RWPE2 (cell line): Measurements from ENCODE around the gene PXDN.

Experiments
- ATAC-seq: fragments of 200-7000 bp; cut with Tn5 transposase; 3 replicates; pipeline ENCODE4 v1.9.1; 2021; ENCODE audit warnings: low read depth
- DNase-seq: peaks from one replicate; pipeline ENCODE4 v3.0.0-alpha.2; 2020; ENCODE audit warnings: low spot score
- H3K27ac ChIP-seq: fragments of 450-650 bp; 2 replicates; pipeline ENCODE4 v1.5.1; 2017; ENCODE audit warnings: mild to moderate bottlenecking; ENCODE audit not compliant: poor library complexity, severe bottlenecking
- H3K27me3 ChIP-seq: fragments of 250-450 bp; sonication (Bioruptor Pico); 2 replicates; pipeline ENCODE4 v1.5.1; 2021; ENCODE audit warnings: mild to moderate bottlenecking, moderate library complexity; ENCODE audit not compliant: insufficient read depth, poor library complexity, severe bottlenecking
- H3K36me3 ChIP-seq: fragments of 250-450 bp; sonication (Bioruptor Pico); 2 replicates; pipeline ENCODE4 v1.5.1; 2020; ENCODE audit warnings: low read depth, mild to moderate bottlenecking, moderate library complexity
- H3K4me1 ChIP-seq: fragments of 250-450 bp; sonication (Bioruptor Pico); 2 replicates; pipeline ENCODE4 v1.5.1; 2021; ENCODE audit warnings: mild to moderate bottlenecking, moderate library complexity; ENCODE audit not compliant: insufficient read depth, poor library complexity, severe bottlenecking
- H3K4me3 ChIP-seq: fragments of 250-450 bp; sonication (Bioruptor Pico); 2 replicates; pipeline ENCODE4 v1.5.1; 2021; ENCODE audit warnings: mild to moderate bottlenecking, moderate library complexity; ENCODE audit not compliant: severe bottlenecking
- H3K9me3 ChIP-seq: fragments of 250-450 bp; sonication (Bioruptor Pico); 2 replicates; pipeline ENCODE4 v1.5.1; 2021; ENCODE audit warnings: mild to moderate bottlenecking, moderate library complexity; ENCODE audit not compliant: severe bottlenecking
- TF ChIP-seq, protein P1 (sequence below): fragments of 450-650 bp; IDR thresholded peaks from one replicate; pipeline ENCODE4 v1.5.1; 2017; ENCODE audit warnings: mild to moderate bottlenecking, moderate library complexity; ENCODE audit not compliant: poor library complexity, severe bottlenecking

Gene PXDN

DNA sequence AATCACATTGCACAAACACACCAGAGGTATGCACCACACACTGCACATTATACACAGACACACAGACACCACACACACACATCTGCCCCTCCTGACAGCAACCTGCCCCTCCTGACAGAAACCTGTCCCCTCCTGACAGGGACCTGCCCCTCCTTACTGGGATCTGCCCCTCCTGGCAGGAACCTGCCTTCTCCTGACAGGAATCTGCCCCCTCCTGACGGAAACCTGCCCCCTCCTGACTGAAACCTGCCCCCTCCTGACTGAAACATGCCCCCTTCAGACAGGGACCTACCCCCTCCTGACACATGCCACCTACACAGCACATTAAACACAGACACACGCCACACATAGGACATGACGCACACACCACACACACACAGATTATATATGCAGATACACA, 88.9 kb downstream of the PXDN start:
- TF ChIP-seq, protein P1, sequence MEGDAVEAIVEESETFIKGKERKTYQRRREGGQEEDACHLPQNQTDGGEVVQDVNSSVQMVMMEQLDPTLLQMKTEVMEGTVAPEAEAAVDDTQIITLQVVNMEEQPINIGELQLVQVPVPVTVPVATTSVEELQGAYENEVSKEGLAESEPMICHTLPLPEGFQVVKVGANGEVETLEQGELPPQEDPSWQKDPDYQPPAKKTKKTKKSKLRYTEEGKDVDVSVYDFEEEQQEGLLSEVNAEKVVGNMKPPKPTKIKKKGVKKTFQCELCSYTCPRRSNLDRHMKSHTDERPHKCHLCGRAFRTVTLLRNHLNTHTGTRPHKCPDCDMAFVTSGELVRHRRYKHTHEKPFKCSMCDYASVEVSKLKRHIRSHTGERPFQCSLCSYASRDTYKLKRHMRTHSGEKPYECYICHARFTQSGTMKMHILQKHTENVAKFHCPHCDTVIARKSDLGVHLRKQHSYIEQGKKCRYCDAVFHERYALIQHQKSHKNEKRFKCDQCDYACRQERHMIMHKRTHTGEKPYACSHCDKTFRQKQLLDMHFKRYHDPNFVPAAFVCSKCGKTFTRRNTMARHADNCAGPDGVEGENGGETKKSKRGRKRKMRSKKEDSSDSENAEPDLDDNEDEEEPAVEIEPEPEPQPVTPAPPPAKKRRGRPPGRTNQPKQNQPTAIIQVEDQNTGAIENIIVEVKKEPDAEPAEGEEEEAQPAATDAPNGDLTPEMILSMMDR = no peak
- Histone ChIP-seq H3K9me3 (no peaks in the 10 kb centered on the region), H3K4me1 (peaks cover 18% of the 10 kb centered on the region), H3K36me3 (peaks cover 60% of the 10 kb centered on the region), H3K4me3 (no peak overlapping the region), H3K27me3 (no peaks in the 10 kb centered on the region), H3K27ac (peak overlapping the region; percentile 52)
- ATAC-seq = no peak
- DNase-seq = no peak

DNA sequence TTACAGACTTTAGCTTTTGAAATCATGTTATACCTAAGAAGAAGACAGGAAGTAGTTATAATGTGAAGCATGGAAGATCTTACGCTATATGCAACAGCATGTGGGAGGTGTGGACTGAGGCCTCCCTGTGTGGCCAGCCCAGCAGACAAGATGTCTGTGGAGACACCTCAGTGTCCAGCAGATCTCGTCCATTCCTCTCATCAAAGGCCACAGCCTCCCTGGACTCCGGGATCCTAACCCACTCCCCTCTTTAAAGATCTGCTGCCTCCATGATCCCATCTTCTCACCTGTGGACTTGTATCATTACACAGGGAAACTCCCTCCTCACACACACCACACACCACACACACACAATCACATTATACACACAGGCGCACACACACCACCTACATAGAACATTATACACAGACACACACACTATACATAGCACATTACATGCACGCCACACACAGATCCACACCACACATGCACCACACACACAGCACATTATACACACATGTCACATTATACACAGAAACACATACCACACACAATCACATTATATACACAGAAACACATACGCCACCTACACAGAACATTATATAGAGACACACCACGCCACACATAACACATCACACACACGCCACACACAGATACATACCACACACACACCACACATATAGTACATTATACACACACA, 89.5 kb downstream of the PXDN start:
- no peak for DNase-seq
- Histone ChIP-seq H3K4me3 (no peak overlapping the region), H3K4me1 (peaks cover 18% of the 10 kb centered on the region), H3K9me3 (no peaks in the 10 kb centered on the region), H3K27ac (peak overlapping the region; percentile 52), H3K27me3 (no peaks in the 10 kb centered on the region), H3K36me3 (peaks cover 56% of the 10 kb centered on the region)
- TF ChIP-seq, protein P1 = no peak
- ATAC-seq = peak; percentile 20; the same call in 1 of the 3 replicates

DNA sequence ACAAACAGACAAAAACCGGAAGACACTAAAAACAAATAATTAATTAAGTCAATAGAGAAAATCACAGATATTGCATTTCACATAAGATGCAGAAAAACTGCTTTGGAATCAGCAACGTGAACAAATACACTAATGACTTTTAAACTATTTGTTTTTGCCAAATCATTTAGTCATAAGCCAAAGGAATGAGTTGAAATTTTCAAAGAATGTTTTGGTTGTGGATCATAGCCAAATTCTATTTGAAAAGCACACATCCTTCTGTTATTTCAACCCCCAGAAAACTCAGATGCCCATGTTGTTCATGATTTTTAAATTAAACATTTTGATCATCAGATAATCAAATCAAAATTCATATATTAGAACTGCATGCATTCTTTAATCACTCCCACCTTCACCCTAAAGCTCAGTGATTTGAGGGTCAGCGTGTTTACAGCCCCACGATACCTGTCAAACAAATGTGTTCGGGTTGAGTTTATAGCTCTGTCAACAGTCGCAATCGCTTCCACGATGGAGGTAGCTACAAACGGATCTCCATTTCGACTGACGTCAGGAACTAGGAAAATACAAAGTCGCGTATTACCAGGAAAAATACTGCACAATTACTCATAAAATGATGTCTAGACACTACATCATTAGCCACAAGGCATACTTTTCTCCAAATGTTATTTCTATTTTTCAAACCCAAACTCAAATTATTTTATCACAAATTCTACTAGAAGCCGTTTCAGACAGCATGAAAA, 90.2 kb downstream of the PXDN start:
- Histone ChIP-seq H3K9me3 (no peaks in the 10 kb centered on the region), H3K36me3 (peaks cover 50% of the 10 kb centered on the region), H3K27me3 (no peaks in the 10 kb centered on the region), H3K27ac (peak overlapping the region; percentile 52), H3K4me3 (no peak overlapping the region), H3K4me1 (peaks cover 18% of the 10 kb centered on the region)
- TF ChIP-seq, protein P1 = no peak
- ATAC-seq = no peak
- DNase-seq = no peak

DNA sequence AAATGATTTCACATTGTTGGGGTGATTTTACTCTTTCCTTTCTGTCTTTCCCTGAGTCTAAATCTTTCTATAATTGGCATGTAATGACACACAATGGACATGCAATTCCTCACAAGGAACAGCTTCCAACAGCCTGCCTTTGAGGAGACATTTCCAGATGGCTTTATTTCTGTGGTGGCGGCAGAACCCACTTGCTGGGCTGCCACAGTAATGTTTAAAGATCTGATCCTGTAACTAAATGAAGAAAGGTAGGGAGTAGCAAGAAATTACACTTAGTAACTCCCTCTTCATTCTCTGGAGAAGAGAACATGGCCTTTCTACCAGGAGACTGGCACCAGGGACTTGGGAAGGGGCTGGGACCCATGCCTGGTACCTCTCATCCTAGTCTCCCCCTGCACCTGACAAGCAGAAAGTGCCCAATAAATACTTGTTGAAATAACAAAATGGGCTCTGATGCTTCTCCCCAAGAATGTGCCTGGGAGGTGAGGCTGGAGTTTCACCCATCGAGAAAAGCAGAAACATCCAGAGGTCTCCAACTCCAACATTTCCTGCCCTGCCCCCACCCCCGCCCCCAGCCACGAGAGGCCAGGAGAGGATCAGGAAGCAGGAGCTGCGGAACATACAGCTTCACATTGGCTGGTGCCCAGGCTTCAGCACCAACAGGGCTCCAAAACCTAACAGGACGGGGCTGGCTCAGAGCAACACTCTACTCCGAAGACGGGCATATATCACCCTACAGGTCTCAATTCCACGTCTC, 92.1 kb downstream of the PXDN start:
- Histone ChIP-seq H3K9me3 (no peaks in the 10 kb centered on the region), H3K36me3 (peaks cover 65% of the 10 kb centered on the region), H3K27me3 (no peaks in the 10 kb centered on the region), H3K27ac (no peak overlapping the region), H3K4me3 (no peak overlapping the region), H3K4me1 (peaks cover 18% of the 10 kb centered on the region)
- TF ChIP-seq, protein P1 = no peak
- no peak for DNase-seq
- no peak for ATAC-seq
